Upper lobe of left lung (tissue), 4 donors: ENCODE results near the gene SLC12A7.

ENCODE experiments used
- POLR2A ChIP-seq, 4 donors: fragments of 450-650 bp; IDR thresholded peaks; one replicate each; pipeline ENCODE4 v1.5.1; 2016 to 2017; ENCODE audit warnings: antibody characterized with exemption in 4 of 4, mild to moderate bottlenecking in 2 of 4
- POLR2AphosphoS5 ChIP-seq, 2 donors: sonication (generic); formaldehyde crosslinking; IDR thresholded peaks; one replicate each; pipeline ENCODE4 v1.5.1; 2017; ENCODE audit warnings: antibody characterized with exemption in 2 of 2
- TF ChIP-seq, protein P1 (sequence below), 6 experiments: fragments of 450-650 bp in 4 of 6; fragments of 200-600 bp in 2 of 6; sonication (generic) in 2 of 6; IDR thresholded peaks; one replicate each; pipeline ENCODE4 v1.5.1; 2016 to 2019; ENCODE audit warnings: antibody characterized with exemption in 6 of 6

DNA sequence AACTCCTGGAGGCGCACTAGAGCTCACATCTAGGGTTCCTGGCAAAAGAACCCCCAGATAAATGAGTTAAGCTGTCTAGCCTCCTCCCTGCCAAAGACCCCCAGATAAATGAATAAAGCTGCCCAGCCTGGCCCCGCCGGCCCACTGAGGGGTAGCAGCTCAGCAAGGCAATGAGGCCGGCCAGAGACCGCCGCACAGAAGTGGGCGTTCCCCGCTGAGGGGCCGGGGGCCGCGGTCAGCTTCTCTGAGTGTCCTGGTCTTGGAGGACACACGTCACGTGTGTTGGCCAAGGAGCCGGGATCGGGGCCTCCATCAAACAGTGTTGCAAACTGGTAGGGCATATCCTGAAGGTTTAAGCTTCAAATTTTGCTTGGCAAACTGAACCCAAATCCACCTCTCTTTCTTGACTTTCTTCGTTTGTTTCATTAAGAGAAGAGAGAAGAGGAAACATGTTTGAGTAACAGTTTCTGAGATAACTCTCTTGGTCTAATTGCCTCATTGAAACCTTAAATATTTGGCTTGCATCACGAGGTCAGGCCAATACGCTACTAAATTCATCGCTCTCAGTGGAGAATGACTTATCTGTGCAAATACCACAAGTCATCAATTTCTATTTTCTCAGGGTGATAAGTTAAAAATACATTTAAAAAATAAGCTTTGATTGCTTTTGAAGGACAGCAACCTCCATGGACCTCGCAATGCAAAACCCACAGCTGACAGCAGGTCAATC is 11.7 kb upstream of the SLC12A7 start:
- TF ChIP-seq, protein P1, sequence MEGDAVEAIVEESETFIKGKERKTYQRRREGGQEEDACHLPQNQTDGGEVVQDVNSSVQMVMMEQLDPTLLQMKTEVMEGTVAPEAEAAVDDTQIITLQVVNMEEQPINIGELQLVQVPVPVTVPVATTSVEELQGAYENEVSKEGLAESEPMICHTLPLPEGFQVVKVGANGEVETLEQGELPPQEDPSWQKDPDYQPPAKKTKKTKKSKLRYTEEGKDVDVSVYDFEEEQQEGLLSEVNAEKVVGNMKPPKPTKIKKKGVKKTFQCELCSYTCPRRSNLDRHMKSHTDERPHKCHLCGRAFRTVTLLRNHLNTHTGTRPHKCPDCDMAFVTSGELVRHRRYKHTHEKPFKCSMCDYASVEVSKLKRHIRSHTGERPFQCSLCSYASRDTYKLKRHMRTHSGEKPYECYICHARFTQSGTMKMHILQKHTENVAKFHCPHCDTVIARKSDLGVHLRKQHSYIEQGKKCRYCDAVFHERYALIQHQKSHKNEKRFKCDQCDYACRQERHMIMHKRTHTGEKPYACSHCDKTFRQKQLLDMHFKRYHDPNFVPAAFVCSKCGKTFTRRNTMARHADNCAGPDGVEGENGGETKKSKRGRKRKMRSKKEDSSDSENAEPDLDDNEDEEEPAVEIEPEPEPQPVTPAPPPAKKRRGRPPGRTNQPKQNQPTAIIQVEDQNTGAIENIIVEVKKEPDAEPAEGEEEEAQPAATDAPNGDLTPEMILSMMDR (IDR thresholded peaks at IDR 0.05): no peak
- TF ChIP-seq POLR2A (IDR thresholded peaks at IDR 0.05) (no peak), POLR2AphosphoS5 (IDR thresholded peaks at IDR 0.05) (no peak)
